SK-N-SH (cell line): Measurements from ENCODE around the gene TMEM14A. TPM values are rescaled to one million over a fixed set of nuclear protein-coding genes. Genes with fewer than 3 reads are reported as not detected.
A peak's percentile ranks its signal among the peaks of the same experiment; 100 is the strongest.

ENCODE experiments used
- CTCF ChIA-PET: fragments of 300-600, 350-600 bp; formaldehyde crosslinking; extraction: SDS; loops from one replicate; lab custom pipeline; 2021; lab: Yijun Ruan, JAX
- POLR2A ChIA-PET: fragments of 350-600 bp; sonication (Branson Sonifier 250); formaldehyde crosslinking; extraction: SDS; loops from one replicate; lab custom pipeline; 2020; ENCODE audit warnings: antibody characterized with exemption, inconsistent platforms; lab: Yijun Ruan, JAX
- DNase-seq: peaks from one replicate; pipeline ENCODE4 v3.0.0; 2012
- H2AFZ ChIP-seq: fragments of 200-600 bp; sonication (generic); 2 replicates; pipeline ENCODE4 v1.8.1; 2016; ENCODE audit warnings: antibody characterized with exemption, mild to moderate bottlenecking, low read depth
- H3F3A ChIP-seq: fragments of 200-600 bp; sonication (generic); replicated peaks from 2 replicates; pipeline ENCODE3; 2016; ENCODE audit warnings: antibody characterized with exemption, mild to moderate bottlenecking; ENCODE audit not compliant: insufficient read depth
- H3K27ac ChIP-seq, 2 experiments: fragments of 200-500 bp in 1 of 2; fragments of 200-600 bp in 1 of 2; sonication (Bioruptor generic) in 1 of 2; sonication (generic), shearing (Covaris generic) in 1 of 2; 2 replicates each; pipeline versions ENCODE4 v1.5.1 to v1.6.1; 2014 to 2016; ENCODE audit warnings: low read depth in 2 of 2, inconsistent platforms in 1 of 2, low read length in 1 of 2, mild to moderate bottlenecking in 1 of 2, mixed read lengths in 1 of 2
- H3K27me3 ChIP-seq: fragments of 200-600 bp; sonication (generic), shearing (Covaris generic); 2 replicates; pipeline ENCODE4 v1.6.1; 2016; ENCODE audit warnings: mixed run types; ENCODE audit not compliant: insufficient read depth
- H3K36me3 ChIP-seq, 2 experiments: fragments of 200-500 bp in 1 of 2; fragments of 200-600 bp in 1 of 2; sonication (Bioruptor generic) in 1 of 2; sonication (generic) in 1 of 2; replicated peaks in 1 of 2; 2 replicates each; pipeline versions ENCODE3 to v1.5.1; 2014 to 2016; ENCODE audit warnings: low read length in 1 of 2, mild to moderate bottlenecking in 1 of 2; ENCODE audit not compliant: insufficient read depth in 2 of 2, control insufficient read depth in 1 of 2
- H3K4me1 ChIP-seq, 2 experiments: fragments of 200-500 bp in 1 of 2; fragments of 200-600 bp in 1 of 2; sonication (Bioruptor generic) in 1 of 2; sonication (generic), shearing (Covaris generic) in 1 of 2; 2 replicates each; pipeline versions ENCODE4 v1.5.1 to v1.6.1; 2014 to 2016; ENCODE audit warnings: low read depth in 1 of 2, low read length in 1 of 2, mixed run types in 1 of 2; ENCODE audit not compliant: insufficient read depth in 2 of 2, control insufficient read depth in 1 of 2
- H3K4me2 ChIP-seq: fragments of 200-600 bp; sonication (generic), shearing (Covaris generic); 2 replicates; pipeline ENCODE4 v1.6.1; 2017; ENCODE audit warnings: mixed run types
- H3K4me3 ChIP-seq, 2 experiments: fragments of 200-500 bp in 1 of 2; fragments of 200-600 bp in 1 of 2; sonication (Bioruptor generic) in 1 of 2; sonication (generic), shearing (Covaris generic) in 1 of 2; 2 replicates each; pipeline versions ENCODE4 v1.5.1 to v1.8.1; 2014 to 2016; ENCODE audit warnings: low read depth in 2 of 2, inconsistent platforms in 1 of 2, low read length in 1 of 2, mild to moderate bottlenecking in 1 of 2, mixed read lengths in 1 of 2, moderate library complexity in 1 of 2
- H3K79me2 ChIP-seq: fragments of 200-600 bp; sonication (generic); 2 replicates; pipeline ENCODE4 v1.8.1; 2017; ENCODE audit warnings: mild to moderate bottlenecking; ENCODE audit not compliant: insufficient read depth
- H3K9ac ChIP-seq: fragments of 200-600 bp; sonication (generic); 2 replicates; pipeline ENCODE4 v1.6.1; 2017; ENCODE audit warnings: mixed run types
- H3K9me2 ChIP-seq: fragments of 200-600 bp; sonication (generic); 2 replicates; pipeline ENCODE4 v1.6.1; 2017; ENCODE audit warnings: mixed run types
- H3K9me3 ChIP-seq: fragments of 200-600 bp; sonication (generic); 2 replicates; pipeline ENCODE4 v1.6.1; 2017; ENCODE audit warnings: mixed run types, mild to moderate bottlenecking, moderate library complexity
- H4K20me1 ChIP-seq: fragments of 200-600 bp; sonication (generic); 2 replicates; pipeline ENCODE4 v1.6.1; 2017; ENCODE audit warnings: mild to moderate bottlenecking, mixed run types; ENCODE audit not compliant: insufficient read depth
- CHD2 ChIP-seq: fragments of 150-350 bp; IDR thresholded peaks from 2 replicates; pipeline ENCODE4 v1.6.1; 2018; ENCODE audit warnings: low read length; ENCODE audit not compliant: partially characterized antibody
- ELF1 ChIP-seq: IDR thresholded peaks from 2 replicates; pipeline ENCODE4 v1.4.0; 2012
- EZH2phosphoT487 ChIP-seq: fragments of 200-600 bp; sonication (generic); IDR thresholded peaks from 2 replicates; pipeline ENCODE4 v1.6.1; 2017; ENCODE audit warnings: low read depth, mixed run types, mild to moderate bottlenecking, antibody characterized with exemption, moderate library complexity, borderline replicate concordance
- FOSL2 ChIP-seq: IDR thresholded peaks from 2 replicates; pipeline ENCODE4 v1.4.0; 2012; ENCODE audit warnings: low read depth, mild to moderate bottlenecking, moderate library complexity, borderline replicate concordance
- FOXJ3 ChIP-seq: sonication (generic); formaldehyde crosslinking; IDR thresholded peaks from 2 replicates; pipeline ENCODE4 v1.5.1; 2020; ENCODE audit warnings: mild to moderate bottlenecking, missing genetic modification reagents
- IRF3 ChIP-seq: fragments of 150-350 bp; IDR thresholded peaks from 2 replicates; pipeline ENCODE4 v1.6.1; 2016; ENCODE audit warnings: mild to moderate bottlenecking, low read depth, low read length
- MEF2A ChIP-seq: IDR thresholded peaks from 2 replicates; pipeline ENCODE4 v1.4.0; 2012; ENCODE audit warnings: low read depth, borderline replicate concordance
- MXI1 ChIP-seq: IDR thresholded peaks from 2 replicates; pipeline ENCODE4 v1.6.1; 2012; ENCODE audit warnings: mild to moderate bottlenecking, low read depth, low read length, improper control_type of control experiment
- NFIC ChIP-seq: IDR thresholded peaks from 2 replicates; pipeline ENCODE4 v1.4.0; 2012; ENCODE audit warnings: borderline replicate concordance
- PBX3 ChIP-seq: IDR thresholded peaks from 2 replicates; pipeline ENCODE4; 2012
- POLR2AphosphoS5 ChIP-seq: IDR thresholded peaks from 2 replicates; pipeline ENCODE4 v1.6.1; 2012; ENCODE audit warnings: low read depth, low read length
- RAD21 ChIP-seq: IDR thresholded peaks from 2 replicates; pipeline ENCODE4 v1.6.1; 2012; ENCODE audit warnings: mild to moderate bottlenecking, low read length
- RFX5 ChIP-seq: IDR thresholded peaks from 2 replicates; pipeline ENCODE4 v1.6.1; 2012; ENCODE audit warnings: mild to moderate bottlenecking, improper control_type of control experiment, low read length
- RXRA ChIP-seq: IDR thresholded peaks from 2 replicates; pipeline ENCODE4 v1.4.0; 2012; ENCODE audit warnings: low read depth, mild to moderate bottlenecking, borderline replicate concordance
- SIN3A ChIP-seq: IDR thresholded peaks from 2 replicates; pipeline ENCODE4 v1.6.1; 2012; ENCODE audit warnings: low read depth, mild to moderate bottlenecking, low read length, moderate library complexity, borderline replicate concordance
- TAF1 ChIP-seq: IDR thresholded peaks from 2 replicates; pipeline ENCODE4 v1.6.1; 2012; ENCODE audit warnings: low read depth, mild to moderate bottlenecking, low read length, moderate library complexity, borderline replicate concordance
- TCF12 ChIP-seq: IDR thresholded peaks from 2 replicates; pipeline ENCODE4 v1.4.0; 2012
- USF1 ChIP-seq: IDR thresholded peaks from 2 replicates; pipeline ENCODE4 v1.4.0; 2012; ENCODE audit warnings: low read depth, borderline replicate concordance
- WGBS: methylation state at CpG from one replicate; pipeline ENCODE4 v1.1.6; 2017; ENCODE audit warnings: low lambda C conversion rate; 5-methylcytosine and 5-hydroxymethylcytosine counted together
- polyA plus RNA-seq, 3 experiments: library from polyadenylated mRNA; depleted of rRNA; stranded (reverse); fragments of >200 nt; gene quantifications; 2 replicates each; pipeline ENCODE4 v1.2.3, GENCODE V29; 2012
- TF ChIP-seq, protein P1 (sequence below): IDR thresholded peaks from 2 replicates; pipeline ENCODE4 v1.4.0; 2012; ENCODE audit warnings: low read depth, borderline replicate concordance
- TF ChIP-seq, protein P2 (sequence below): fragments of 200-600 bp; sonication (generic); IDR thresholded peaks from 2 replicates; pipeline ENCODE4 v1.6.1; 2017; ENCODE audit warnings: antibody characterized with exemption, mild to moderate bottlenecking, moderate library complexity

TMEM14A gene, protein sequence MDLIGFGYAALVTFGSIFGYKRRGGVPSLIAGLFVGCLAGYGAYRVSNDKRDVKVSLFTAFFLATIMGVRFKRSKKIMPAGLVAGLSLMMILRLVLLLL
- 42.4 and 48.7 TPM in 2 replicates for polyA plus RNA-seq (2012; rRNA removed)
- 60.0 and 68.7 TPM in 2 replicates for polyA plus RNA-seq (2012; cell fraction: cytosol; rRNA removed)
- 5.1 and 18.3 TPM in 2 replicates for polyA plus RNA-seq (2012; cell fraction: nucleus; rRNA removed)

GRCh38 chr6:52670502-52671409, at the start of gene TMEM14A:
TMEM14A (plus strand) TSS chr6:52671113; CDS start chr6:52677103, 5,990 bp downstream.
- no peaks in the 10 kb centered on the region for H3K9me2 ChIP-seq
- peak; percentile 96 for DNase-seq
- H3K36me3 ChIP-seq: peaks cover 9% of the 10 kb centered on the region in 2 experiments
- H3K4me1 ChIP-seq: peaks cover 3 to 30% of the 10 kb centered on the region in 2 experiments; a peak in 2 of 4 replicates
- WGBS: 32% methylated on average over 9 of the region's 42 CpGs
- H3K4me2 ChIP-seq: peak within 1 kb of the TSS; percentile 85
- peak within 1 kb of the TSS; percentile 98 for H2AFZ ChIP-seq
- H4K20me1 ChIP-seq: no peaks in the 10 kb centered on the region
- peak within 1 kb of the TSS; percentile 25 to 88; a peak in 2 of 4 replicates for H3K27ac ChIP-seq
- POLR2A ChIA-PET: interaction anchor here (0.8 kb wide), 1 partner anchor 249 kb away, joined by 3 read pairs; no protein-coding TSS in a partner anchor
- H3K9ac ChIP-seq: peak within 1 kb of the TSS; percentile 67
- H3K4me3 ChIP-seq: peak within 1 kb of the TSS; percentile 81 to 92
- H3K9me3 ChIP-seq: no peaks in the 10 kb centered on the region
- CTCF ChIA-PET: interaction anchor here (0.6 to 2.6 kb wide), 6 partner anchors 19 to 585 kb away, joined by 3 to 11 read pairs (median 4); no protein-coding TSS in a partner anchor
- peaks cover 22% of the 10 kb centered on the region for H3F3A ChIP-seq
- peaks cover 27% of the 10 kb centered on the region for H3K79me2 ChIP-seq
- H3K27me3 ChIP-seq: no peaks in the 10 kb centered on the region
- TF ChIP-seq TAF1 (peak; percentile 67; the same call in 1 of the 2 replicates), FOXJ3 (no peak), EZH2phosphoT487 (no peak), RFX5 (no peak), SIN3A (peak; percentile 46; the same call in 1 of the 2 replicates), PBX3 (no peak), RXRA (no peak), IRF3 (no peak), MEF2A (no peak), NFIC (no peak), POLR2AphosphoS5 (peak; percentile 93), MXI1 (peak; percentile 55), TCF12 (no peak), ELF1 (peak; percentile 58), FOSL2 (no peak), USF1 (no peak), CHD2 (peak; percentile 73), RAD21 (peak; percentile 14; the same call in 1 of the 2 replicates)
- TF ChIP-seq, protein P1, sequence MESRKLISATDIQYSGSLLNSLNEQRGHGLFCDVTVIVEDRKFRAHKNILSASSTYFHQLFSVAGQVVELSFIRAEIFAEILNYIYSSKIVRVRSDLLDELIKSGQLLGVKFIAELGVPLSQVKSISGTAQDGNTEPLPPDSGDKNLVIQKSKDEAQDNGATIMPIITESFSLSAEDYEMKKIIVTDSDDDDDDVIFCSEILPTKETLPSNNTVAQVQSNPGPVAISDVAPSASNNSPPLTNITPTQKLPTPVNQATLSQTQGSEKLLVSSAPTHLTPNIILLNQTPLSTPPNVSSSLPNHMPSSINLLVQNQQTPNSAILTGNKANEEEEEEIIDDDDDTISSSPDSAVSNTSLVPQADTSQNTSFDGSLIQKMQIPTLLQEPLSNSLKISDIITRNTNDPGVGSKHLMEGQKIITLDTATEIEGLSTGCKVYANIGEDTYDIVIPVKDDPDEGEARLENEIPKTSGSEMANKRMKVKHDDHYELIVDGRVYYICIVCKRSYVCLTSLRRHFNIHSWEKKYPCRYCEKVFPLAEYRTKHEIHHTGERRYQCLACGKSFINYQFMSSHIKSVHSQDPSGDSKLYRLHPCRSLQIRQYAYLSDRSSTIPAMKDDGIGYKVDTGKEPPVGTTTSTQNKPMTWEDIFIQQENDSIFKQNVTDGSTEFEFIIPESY: no peak
- TF ChIP-seq, protein P2, sequence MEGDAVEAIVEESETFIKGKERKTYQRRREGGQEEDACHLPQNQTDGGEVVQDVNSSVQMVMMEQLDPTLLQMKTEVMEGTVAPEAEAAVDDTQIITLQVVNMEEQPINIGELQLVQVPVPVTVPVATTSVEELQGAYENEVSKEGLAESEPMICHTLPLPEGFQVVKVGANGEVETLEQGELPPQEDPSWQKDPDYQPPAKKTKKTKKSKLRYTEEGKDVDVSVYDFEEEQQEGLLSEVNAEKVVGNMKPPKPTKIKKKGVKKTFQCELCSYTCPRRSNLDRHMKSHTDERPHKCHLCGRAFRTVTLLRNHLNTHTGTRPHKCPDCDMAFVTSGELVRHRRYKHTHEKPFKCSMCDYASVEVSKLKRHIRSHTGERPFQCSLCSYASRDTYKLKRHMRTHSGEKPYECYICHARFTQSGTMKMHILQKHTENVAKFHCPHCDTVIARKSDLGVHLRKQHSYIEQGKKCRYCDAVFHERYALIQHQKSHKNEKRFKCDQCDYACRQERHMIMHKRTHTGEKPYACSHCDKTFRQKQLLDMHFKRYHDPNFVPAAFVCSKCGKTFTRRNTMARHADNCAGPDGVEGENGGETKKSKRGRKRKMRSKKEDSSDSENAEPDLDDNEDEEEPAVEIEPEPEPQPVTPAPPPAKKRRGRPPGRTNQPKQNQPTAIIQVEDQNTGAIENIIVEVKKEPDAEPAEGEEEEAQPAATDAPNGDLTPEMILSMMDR: no peak
